HepG2 (cell line): ENCODE results near the gene PSMB10. TPM values are rescaled to one million over a fixed set of nuclear protein-coding genes. Genes with fewer than 3 reads are reported as not detected.

Experiments used
- ATAC-seq: fragments of 200-7000 bp; cut with Tn5 transposase; 3 replicates; pipeline ENCODE4 v1.9.1; 2020; ENCODE audit warnings: mild to moderate bottlenecking, moderate library complexity
- BruUV-seq: library from RNA; stranded (reverse); fragments of 400-500 nt; replicated peaks from 2 replicates; lab custom pipeline; 2021; lab: Mats Ljungman, UMichigan
- CTCF ChIA-PET: fragments of 300-600 bp; formaldehyde crosslinking; extraction: SDS; loops from one replicate; lab custom pipeline; 2021; ENCODE audit warnings: low total read pairs, inconsistent platforms, low intra/inter-chr PET ratio; lab: Yijun Ruan, JAX
- POLR2A ChIA-PET: fragments of 350-600 bp; sonication (Branson Sonifier 250); formaldehyde crosslinking; loops from one replicate; lab custom pipeline; 2020; ENCODE audit warnings: antibody characterized with exemption, inconsistent platforms; lab: Yijun Ruan, JAX
- DNase-seq: peaks from one replicate; pipeline ENCODE4 v3.0.0-alpha.2; 2015; ENCODE audit warnings: low spot score
- FAIRE-seq: peaks from 3 replicates; lab custom pipeline; 2011; peaks lifted over from hg19 to GRCh38; lab: Jason Lieb, UNC
- H2AFZ ChIP-seq: one replicate; pipeline ENCODE4 v1.6.1; 2011; ENCODE audit warnings: low read length, inconsistent platforms
- H3K27ac ChIP-seq: fragments of 300-600 bp; 3 replicates; pipeline ENCODE4 v1.8.0; 2011; ENCODE audit warnings: mixed run types, mild to moderate bottlenecking, mixed read lengths, low read length, inconsistent platforms; ENCODE audit not compliant: insufficient read depth; ENCODE audit errors: extremely low read length
- H3K27me3 ChIP-seq, 2 experiments: fragments of 200-600 bp in 1 of 2; 2 replicates in 1 of 2; 3 replicates in 1 of 2; pipeline versions ENCODE4 v1.6.0 to v1.8.0; 2011; ENCODE audit warnings: low read length in 2 of 2, mild to moderate bottlenecking in 2 of 2, moderate library complexity in 2 of 2, inconsistent platforms in 1 of 2; ENCODE audit not compliant: insufficient read depth in 2 of 2, control insufficient read depth in 1 of 2
- H3K36me3 ChIP-seq, 2 experiments: fragments of 200-600 bp in 1 of 2; replicated peaks in 1 of 2; 2 replicates in 1 of 2; 3 replicates in 1 of 2; pipeline versions ENCODE4 v1.5.1 to v1.8.0; 2011; ENCODE audit warnings: low read length in 2 of 2, inconsistent platforms in 1 of 2; ENCODE audit not compliant: insufficient read depth in 2 of 2, control insufficient read depth in 1 of 2
- H3K4me1 ChIP-seq: 2 replicates; pipeline ENCODE4 v1.5.1; 2012; ENCODE audit warnings: low read length, inconsistent platforms; ENCODE audit not compliant: insufficient read depth
- H3K4me2 ChIP-seq: 2 replicates; pipeline ENCODE4 v1.6.0; 2011; ENCODE audit warnings: low read depth, low read length, inconsistent platforms
- H3K4me3 ChIP-seq, 3 experiments: fragments of 200-600 bp in 1 of 3; sonication (generic), shearing (Covaris generic) in 1 of 3; replicated peaks in 1 of 3; 2 replicates each; pipeline ENCODE4 v1.5.1; 2011 to 2016; ENCODE audit warnings: low read length in 3 of 3, inconsistent platforms in 2 of 3, low read depth in 2 of 3, mild to moderate bottlenecking in 2 of 3, control low read depth in 1 of 3, mixed read lengths in 1 of 3; ENCODE audit not compliant: insufficient read depth in 1 of 3
- H3K79me2 ChIP-seq: one replicate; pipeline ENCODE4 v1.6.1; 2011; ENCODE audit warnings: low read length, inconsistent platforms; ENCODE audit not compliant: insufficient read depth
- H3K9ac ChIP-seq: 2 replicates; pipeline ENCODE4 v1.6.0; 2011; ENCODE audit warnings: mild to moderate bottlenecking, low read depth, low read length, inconsistent platforms; ENCODE audit not compliant: insufficient read depth
- H3K9me3 ChIP-seq: 2 replicates; pipeline ENCODE4 v1.5.1; 2012; ENCODE audit warnings: mild to moderate bottlenecking, low read length
- H4K20me1 ChIP-seq: 2 replicates; pipeline ENCODE4 v1.6.0; 2011; ENCODE audit warnings: inconsistent platforms, mild to moderate bottlenecking, low read length, moderate library complexity; ENCODE audit not compliant: insufficient read depth
- AGO2 ChIP-seq: fragments of 200-400 bp; formaldehyde crosslinking; optimal IDR thresholded peaks from 2 replicates; pipeline ENCODE3; 2017; ENCODE audit warnings: mild to moderate bottlenecking, low read depth, low read length, moderate library complexity
- CENPT ChIP-seq: sonication (generic); formaldehyde crosslinking; IDR thresholded peaks from 2 replicates; pipeline ENCODE4 v1.8.0; 2022; ENCODE audit warnings: low read depth, mild to moderate bottlenecking, moderate library complexity, missing genetic modification reagents
- HNRNPLL ChIP-seq: fragments of 200-400 bp; formaldehyde crosslinking; IDR thresholded peaks from 2 replicates; pipeline ENCODE4 v1.6.1; 2017; ENCODE audit warnings: mild to moderate bottlenecking, low read depth, low read length; ENCODE audit not compliant: poor library complexity, severe bottlenecking
- MAFF ChIP-seq: IDR thresholded peaks from 2 replicates; pipeline ENCODE4 v1.6.1; 2011; ENCODE audit warnings: low read depth, low read length, improper control_type of control experiment
- MAFG ChIP-seq: sonication (generic); formaldehyde crosslinking; IDR thresholded peaks from 2 replicates; pipeline ENCODE4 v1.5.1; 2020; ENCODE audit warnings: mild to moderate bottlenecking, missing genetic modification reagents
- NAIF1 ChIP-seq: sonication (generic); formaldehyde crosslinking; IDR thresholded peaks from 2 replicates; pipeline ENCODE4 v1.5.0; 2020; ENCODE audit warnings: mild to moderate bottlenecking, missing genetic modification reagents, borderline replicate concordance
- NFE2L2 ChIP-seq: fragments of 150-350 bp; IDR thresholded peaks from 2 replicates; pipeline ENCODE4 v1.6.1; 2014; ENCODE audit warnings: low read length
- RBFOX2 ChIP-seq: fragments of 200-400 bp; formaldehyde crosslinking; IDR thresholded peaks from 2 replicates; pipeline ENCODE4 v1.6.1; 2017; ENCODE audit warnings: low read depth, mild to moderate bottlenecking, low read length
- TBX3 ChIP-seq: fragments of 450-650 bp; IDR thresholded peaks from 2 replicates; pipeline ENCODE4 v1.6.1; 2017; ENCODE audit warnings: antibody characterized with exemption, mild to moderate bottlenecking, inconsistent platforms, borderline replicate concordance
- TEF ChIP-seq: sonication (generic); formaldehyde crosslinking; IDR thresholded peaks from 2 replicates; pipeline ENCODE4 v1.5.0; 2020; ENCODE audit warnings: missing genetic modification reagents
- THAP9 ChIP-seq: sonication (generic); formaldehyde crosslinking; IDR thresholded peaks from 2 replicates; pipeline ENCODE4; 2020; ENCODE audit warnings: missing genetic modification reagents, mild to moderate bottlenecking, borderline replicate concordance
- ZNF263 ChIP-seq: sonication (generic); formaldehyde crosslinking; IDR thresholded peaks from 2 replicates; pipeline ENCODE4 v1.4.0; 2020; ENCODE audit warnings: missing genetic modification reagents
- ZNF768 ChIP-seq: sonication (generic); formaldehyde crosslinking; IDR thresholded peaks from 2 replicates; pipeline ENCODE4 v1.4.0; 2020; ENCODE audit warnings: missing genetic modification reagents
- ZSCAN9 ChIP-seq: IDR thresholded peaks from 2 replicates; pipeline ENCODE4 v1.6.1; 2016; ENCODE audit warnings: borderline replicate concordance
- ZZZ3 ChIP-seq: sonication (generic); formaldehyde crosslinking; IDR thresholded peaks from 2 replicates; pipeline ENCODE4 v1.4.0; 2020; ENCODE audit warnings: missing genetic modification reagents, mild to moderate bottlenecking, borderline replicate concordance
- WGBS: methylation state at CpG from one replicate; pipeline ENCODE4 v1.1.6; 2017; ENCODE audit warnings: low lambda C conversion rate; 5-methylcytosine and 5-hydroxymethylcytosine counted together
- in situ Hi-C: cut with HindIII; loops from 2 replicates; pipeline ENCODE4 v1.10.0; 2017; ENCODE audit warnings: low pct_unique_long_range_greater_than_20kb; ENCODE audit not compliant: extremely low pct_ligation_motif_present
- intact Hi-C: fragments of 100-400 bp; cut with micrococcal nuclease; formaldehyde crosslinking; loops from one replicate; pipeline ENCODE4 v1.10.0; 2022; ENCODE audit not compliant: unreplicated experiment
- polyA plus RNA-seq, 8 experiments: library from polyadenylated mRNA; depleted of rRNA in 3 of 8; stranded (reverse) in 7 of 8; unstranded in 1 of 8; fragments of >200 nt; fragmentation: Illumina TruSeq in 4 of 8; extraction: Trizol in 4 of 8; gene quantifications; 2 replicates each; pipeline versions ENCODE4 v1.2.1 to v1.2.3, GENCODE V29; 2011 to 2016; ENCODE audit warnings: low read depth in 4 of 8, missing spikeins in 1 of 8, mixed read lengths in 1 of 8; ENCODE audit not compliant: insufficient read depth in 1 of 8
- total RNA-seq, 5 experiments: library from RNA; depleted of rRNA; stranded (reverse); fragments of >200 nt; fragmentation: Illumina TruSeq; extraction: Trizol; gene quantifications; 2 replicates each; pipeline ENCODE4 v1.2.3, GENCODE V29; 2016; ENCODE audit warnings: low read depth in 1 of 5

The PSMB10 gene
- total and polyA plus RNA-seq, 2 of the 13 experiments (the other 11 are each of a cell fraction or from before 2014, with no cell fraction given), result 12.7 to 65.9 TPM

GRCh38 chr16:67885545-67885944 lies 51.1 kb downstream of the PSMB10 start:
- Histone ChIP-seq H4K20me1 (no peaks in the 10 kb centered on the region), H3K9ac (no peak overlapping the region), H3K36me3 (peaks cover 25 to 49% of the 10 kb centered on the region in 2 experiments), H3K4me2 (no peak overlapping the region), H3K9me3 (no peaks in the 10 kb centered on the region), H3K27ac (no peak overlapping the region), H3K4me3 (no peak overlapping the region), H3K4me1 (peaks cover 31% of the 10 kb centered on the region), H3K79me2 (no peaks in the 10 kb centered on the region), H3K27me3 (no peaks in the 10 kb centered on the region), H2AFZ (no peak overlapping the region)
- CTCF ChIA-PET, result interaction anchor here (5.3 kb wide), 1 partner anchor 43 kb away, joined by 63 read pairs; no protein-coding TSS in a partner anchor
- no peak for ATAC-seq
- 92% methylated on average over 12 of the region's 12 CpGs for WGBS
- DNase-seq, result no peak
- FAIRE-seq, result no peak
- no TSS peak for BruUV-seq
- in situ Hi-C loops, result loop anchor here (5.0 to 10.0 kb wide), 2 partner anchors 42 to 159 kb away; no protein-coding TSS in a partner anchor
- POLR2A ChIA-PET, result interaction anchor here (1.0 to 1.2 kb wide), 2 partner anchors 28 to 49 kb away, joined by 3 to 4 read pairs; no protein-coding TSS in a partner anchor
- TF ChIP-seq TBX3, result no peak
- TF ChIP-seq ZNF263 (CRISPR knock-in tag), result peak; percentile 79
- TF ChIP-seq MAFG (CRISPR knock-in tag), result no peak
- no peak for TF ChIP-seq ZZZ3 (CRISPR knock-in tag)
- no peak for TF ChIP-seq NAIF1
- TF ChIP-seq AGO2, result peak; percentile 51
- no peak for TF ChIP-seq MAFF
- TF ChIP-seq NFE2L2, result peak; percentile 50; the same call in 1 of the 2 replicates
- intact Hi-C loops, result no loop called here

GRCh38 chr16:67884684-67885083 lies 52.0 kb downstream of the PSMB10 start, which contains the start of gene NRN1L:
NRN1L (plus strand) TSS chr16:67884885; CDS start chr16:67884904, 19 bp downstream.
- 99% methylated on average over 20 of the region's 22 CpGs for WGBS
- Histone ChIP-seq H3K4me1 (peaks cover 31% of the 10 kb centered on the region), H3K4me3 (no peak within 1 kb of the TSS), H3K27me3 (no peaks in the 10 kb centered on the region), H2AFZ (no peak within 1 kb of the TSS), H3K9ac (no peak within 1 kb of the TSS), H3K9me3 (no peaks in the 10 kb centered on the region), H3K79me2 (no peaks in the 10 kb centered on the region), H4K20me1 (no peaks in the 10 kb centered on the region), H3K27ac (peak within 1 kb of the TSS; percentile 36), H3K36me3 (peaks cover 33 to 58% of the 10 kb centered on the region in 2 experiments), H3K4me2 (no peak within 1 kb of the TSS)
- ATAC-seq, result no peak
- intact Hi-C loops (loop anchor here (5.0 kb wide), 1 partner anchor 158 kb away; no protein-coding TSS in a partner anchor), in situ Hi-C loops (loop anchor here (5.0 to 10.0 kb wide), 2 partner anchors 43 to 160 kb away; no protein-coding TSS in a partner anchor)
- DNase-seq, result no peak
- BruUV-seq, result no TSS peak
- ChIA-PET CTCF (interaction anchor here (1.4 to 5.3 kb wide), 4 partner anchors 43 to 212 kb away, joined by 4 to 63 read pairs (median 11); no protein-coding TSS in a partner anchor), POLR2A (interaction anchor here (1.2 to 3.3 kb wide), 5 partner anchors 8 to 82 kb away, joined by 3 to 22 read pairs (median 9); partner anchors contain the start of genes LCAT, PSKH1 and PSMB10)
- FAIRE-seq, result no peak
- TF ChIP-seq AGO2, result peak; percentile 92
- TF ChIP-seq CENPT (CRISPR knock-in tag), result no peak
- TF ChIP-seq ZNF768 (CRISPR knock-in tag), result peak; percentile 42; the same call in 1 of the 2 replicates
- peak; percentile 33 for TF ChIP-seq HNRNPLL
- TF ChIP-seq RBFOX2, result peak; percentile 59
- no peak for TF ChIP-seq ZSCAN9 (CRISPR knock-in tag)
- TF ChIP-seq TEF, result no peak
- TF ChIP-seq THAP9 (CRISPR knock-in tag), result no peak
